Dendritic cell treated with granulocyte-macrophage colony-stimulating factor and Interleukin-4, amounts not matched to agents 40 ng/mL and 50 ng/mL, for 4 days (primary cell): ENCODE results near the gene UBL3.

Experiments used
- H3K27ac Mint-ChIP-seq: one replicate; pipeline ENCODE4 v1.8.0; 2022; ENCODE audit warnings: mild to moderate bottlenecking, mixed read lengths
- H3K27me3 Mint-ChIP-seq: one replicate; pipeline ENCODE4 v1.8.0; 2022; ENCODE audit warnings: mild to moderate bottlenecking, mixed read lengths
- H3K36me3 Mint-ChIP-seq: one replicate; pipeline ENCODE4 v1.8.0; 2022; ENCODE audit warnings: low read depth, mixed read lengths
- H3K4me1 Mint-ChIP-seq: one replicate; pipeline ENCODE4 v1.8.0; 2022; ENCODE audit warnings: low read depth, mixed read lengths
- H3K4me3 Mint-ChIP-seq: one replicate; pipeline ENCODE4 v1.8.0; 2022; ENCODE audit warnings: mild to moderate bottlenecking, moderate library complexity, mixed read lengths
- H3K9me3 Mint-ChIP-seq: one replicate; pipeline ENCODE4 v1.8.0; 2022; ENCODE audit warnings: mixed read lengths
- intact Hi-C: fragments of 100-400 bp; cut with micrococcal nuclease; formaldehyde crosslinking; loops from one replicate; pipeline ENCODE4 v1.15.0; 2022

The UBL3 gene

GRCh38 chr13:29791508-29791907, 58.9 kb downstream of the UBL3 start:
- no peak overlapping the region for H3K4me3 Mint-ChIP-seq
- intact Hi-C loops, result no loop called here
- peaks cover 43% of the 10 kb centered on the region for H3K4me1 Mint-ChIP-seq
- H3K9me3 Mint-ChIP-seq, result no peaks in the 10 kb centered on the region
- H3K27me3 Mint-ChIP-seq, result no peaks in the 10 kb centered on the region
- no peaks in the 10 kb centered on the region for H3K36me3 Mint-ChIP-seq
- no peak overlapping the region for H3K27ac Mint-ChIP-seq

- Mint-ChIP-seq H3K27me3 (no peaks in the 10 kb centered on the region), H3K36me3 (no peaks in the 10 kb centered on the region), H3K27ac (no peak overlapping the region), H3K4me3 (no peak overlapping the region), H3K9me3 (no peaks in the 10 kb centered on the region), H3K4me1 (peaks cover 38% of the 10 kb centered on the region)
- intact Hi-C loops, result no loop called here
Measured at GRCh38 chr13:29786698-29787097, 63.7 kb downstream of the UBL3 start.

- Mint-ChIP-seq H3K27ac (no peak overlapping the region), H3K27me3 (no peaks in the 10 kb centered on the region), H3K9me3 (no peaks in the 10 kb centered on the region), H3K4me1 (peaks cover 35% of the 10 kb centered on the region), H3K4me3 (no peak overlapping the region), H3K36me3 (no peaks in the 10 kb centered on the region)
- intact Hi-C loops, result no loop called here
Measured at GRCh38 chr13:29785978-29786377, 64.4 kb downstream of the UBL3 start.

GRCh38 chr13:29782798-29783197, 67.6 kb downstream of the UBL3 start:
- no peak overlapping the region for H3K27ac Mint-ChIP-seq
- H3K4me1 Mint-ChIP-seq, result peaks cover 13% of the 10 kb centered on the region
- intact Hi-C loops, result loop anchor here (5.0 kb wide), 1 partner anchor 35 kb away; no protein-coding TSS in a partner anchor
- no peaks in the 10 kb centered on the region for H3K9me3 Mint-ChIP-seq
- no peaks in the 10 kb centered on the region for H3K27me3 Mint-ChIP-seq
- no peaks in the 10 kb centered on the region for H3K36me3 Mint-ChIP-seq
- H3K4me3 Mint-ChIP-seq, result no peak overlapping the region

GRCh38 chr13:29774830-29775229, 75.6 kb downstream of the UBL3 start:
- Mint-ChIP-seq H3K4me1 (no peaks in the 10 kb centered on the region), H3K27me3 (no peaks in the 10 kb centered on the region), H3K9me3 (no peaks in the 10 kb centered on the region), H3K36me3 (peaks cover 24% of the 10 kb centered on the region), H3K27ac (no peak overlapping the region), H3K4me3 (no peak overlapping the region)
- intact Hi-C loops, result loop anchor here (5.0 kb wide), 1 partner anchor 72 kb away; no protein-coding TSS in a partner anchor

- Mint-ChIP-seq H3K4me1 (no peaks in the 10 kb centered on the region), H3K9me3 (no peaks in the 10 kb centered on the region), H3K27me3 (no peaks in the 10 kb centered on the region), H3K27ac (no peak overlapping the region), H3K36me3 (peaks cover 42% of the 10 kb centered on the region), H3K4me3 (no peak overlapping the region)
- intact Hi-C loops, result loop anchor here (1.0 to 5.0 kb wide), 2 partner anchors 76 to 342 kb away; no protein-coding TSS in a partner anchor
Measured at GRCh38 chr13:29771247-29771646, 79.2 kb downstream of the UBL3 start.

GRCh38 chr13:29767006-29767405, 83.4 kb downstream of the UBL3 start:
- no peaks in the 10 kb centered on the region for H3K9me3 Mint-ChIP-seq
- H3K4me1 Mint-ChIP-seq, result no peaks in the 10 kb centered on the region
- no peak overlapping the region for H3K4me3 Mint-ChIP-seq
- intact Hi-C loops, result no loop called here
- no peak overlapping the region for H3K27ac Mint-ChIP-seq
- H3K27me3 Mint-ChIP-seq, result no peaks in the 10 kb centered on the region
- peaks cover 56% of the 10 kb centered on the region for H3K36me3 Mint-ChIP-seq

GRCh38 chr13:29763436-29764180, 86.8 kb downstream of the UBL3 start:
- Mint-ChIP-seq H3K27ac (no peak overlapping the region), H3K4me3 (no peak overlapping the region), H3K27me3 (peaks cover 11% of the 10 kb centered on the region)

GRCh38 chr13:29761815-29762214, 88.6 kb downstream of the UBL3 start:
- Mint-ChIP-seq H3K27ac (no peak overlapping the region), H3K4me3 (no peak overlapping the region), H3K27me3 (peaks cover 16% of the 10 kb centered on the region), H3K4me1 (peaks cover 21% of the 10 kb centered on the region), H3K9me3 (no peaks in the 10 kb centered on the region), H3K36me3 (peaks cover 29% of the 10 kb centered on the region)
- intact Hi-C loops, result no loop called here

More at GRCh38 chr13:29763436-29764180, 86.8 kb downstream of the UBL3 start:
- H3K9me3 Mint-ChIP-seq, result no peaks in the 10 kb centered on the region
- intact Hi-C loops, result no loop called here
- peaks cover 40% of the 10 kb centered on the region for H3K36me3 Mint-ChIP-seq
- peaks cover 18% of the 10 kb centered on the region for H3K4me1 Mint-ChIP-seq

- Mint-ChIP-seq H3K4me1 (peaks cover 21% of the 10 kb centered on the region), H3K27ac (no peak overlapping the region), H3K4me3 (no peak overlapping the region), H3K9me3 (no peaks in the 10 kb centered on the region), H3K27me3 (peaks cover 18% of the 10 kb centered on the region), H3K36me3 (peaks cover 25% of the 10 kb centered on the region)
- intact Hi-C loops, result no loop called here
Measured at GRCh38 chr13:29761160-29761559, 89.3 kb downstream of the UBL3 start.

- Mint-ChIP-seq H3K4me1 (peaks cover 21% of the 10 kb centered on the region), H3K4me3 (no peak overlapping the region), H3K27me3 (peaks cover 20% of the 10 kb centered on the region), H3K9me3 (no peaks in the 10 kb centered on the region), H3K27ac (no peak overlapping the region), H3K36me3 (peaks cover 25% of the 10 kb centered on the region)
- intact Hi-C loops, result no loop called here
Measured at GRCh38 chr13:29760544-29760943, 89.9 kb downstream of the UBL3 start.

GRCh38 chr13:29758531-29759114, 91.8 kb downstream of the UBL3 start:
- peak overlapping the region; percentile 40 for H3K27ac Mint-ChIP-seq
- no peaks in the 10 kb centered on the region for H3K9me3 Mint-ChIP-seq
- intact Hi-C loops, result no loop called here
- peaks cover 15% of the 10 kb centered on the region for H3K36me3 Mint-ChIP-seq
- H3K4me1 Mint-ChIP-seq, result peaks cover 27% of the 10 kb centered on the region
- H3K4me3 Mint-ChIP-seq, result no peak overlapping the region
- peaks cover 23% of the 10 kb centered on the region for H3K27me3 Mint-ChIP-seq

- Mint-ChIP-seq H3K4me1 (peaks cover 27% of the 10 kb centered on the region), H3K27ac (peak overlapping the region; percentile 17), H3K36me3 (no peaks in the 10 kb centered on the region), H3K9me3 (no peaks in the 10 kb centered on the region), H3K27me3 (peaks cover 33% of the 10 kb centered on the region), H3K4me3 (no peak overlapping the region)
- intact Hi-C loops, result no loop called here
Measured at GRCh38 chr13:29756506-29756905, 93.9 kb downstream of the UBL3 start.

- no peaks in the 10 kb centered on the region for H3K36me3 Mint-ChIP-seq
- H3K4me1 Mint-ChIP-seq, result peaks cover 17% of the 10 kb centered on the region
- no peaks in the 10 kb centered on the region for H3K9me3 Mint-ChIP-seq
- no peak overlapping the region for H3K27ac Mint-ChIP-seq
- H3K27me3 Mint-ChIP-seq, result peaks cover 27% of the 10 kb centered on the region
- intact Hi-C loops, result no loop called here
- no peak overlapping the region for H3K4me3 Mint-ChIP-seq
Measured at GRCh38 chr13:29754473-29754806, 96.0 kb downstream of the UBL3 start.
